K562 (cell line): Measurements from ENCODE around the gene SLC35G4. TPM values are rescaled to one million over a fixed set of nuclear protein-coding genes. Genes with fewer than 3 reads are reported as not detected.

Experiments used
- ATAC-seq: fragments of 200-7000 bp; cut with Tn5 transposase; 3 replicates; pipeline ENCODE4 v1.9.1; 2020; ENCODE audit warnings: moderate library complexity
- BruUV-seq: library from RNA; stranded (reverse); fragments of 400-500 nt; replicated peaks from 2 replicates; lab custom pipeline; 2021; lab: Mats Ljungman, UMichigan
- CTCF ChIA-PET: fragments of 300-600 bp; formaldehyde crosslinking; extraction: SDS; loops from one replicate; lab custom pipeline; 2021; ENCODE audit warnings: low intra/inter-chr PET ratio; lab: Yijun Ruan, JAX
- POLR2A ChIA-PET: fragments of 300-600, 350-650 bp; sonication (Branson Sonifier 250); formaldehyde crosslinking; extraction: SDS; loops from one replicate; lab custom pipeline; 2021; ENCODE audit warnings: antibody characterized with exemption, inconsistent platforms; lab: Yijun Ruan, JAX
- DNase-seq, 4 experiments: peaks; one replicate each; pipeline versions ENCODE4 v3.0.0 to v3.0.0-alpha.2; 2011 to 2018; ENCODE audit warnings: low spot score in 3 of 4, mixed read lengths in 3 of 4; ENCODE audit errors: extremely low read depth in 1 of 4
- FAIRE-seq: peaks from 2 replicates; lab custom pipeline; 2011; peaks lifted over from hg19 to GRCh38; lab: Jason Lieb, UNC
- H2AFZ ChIP-seq: 2 replicates; pipeline ENCODE4 v1.6.0; 2011; ENCODE audit warnings: low read depth, low read length, control low read depth, inconsistent platforms
- H3K27ac ChIP-seq: fragments of 200-600 bp; 3 replicates; pipeline ENCODE4 v1.8.0; 2011; ENCODE audit warnings: low read depth, mild to moderate bottlenecking, control low read depth, inconsistent platforms, low read length, moderate library complexity, mixed read lengths; ENCODE audit errors: extremely low read depth
- H3K27me3 ChIP-seq, 2 experiments: fragments of 300-600 bp in 1 of 2; 2 replicates in 1 of 2; 3 replicates in 1 of 2; pipeline versions ENCODE4 v1.6.0 to v1.8.0; 2011; ENCODE audit warnings: inconsistent platforms in 2 of 2, low read length in 2 of 2, mild to moderate bottlenecking in 1 of 2, mixed read lengths in 1 of 2, moderate library complexity in 1 of 2; ENCODE audit not compliant: control insufficient read depth in 2 of 2, insufficient read depth in 2 of 2
- H3K36me3 ChIP-seq: fragments of 300-600 bp; 3 replicates; pipeline ENCODE4 v1.8.0; 2011; ENCODE audit warnings: mild to moderate bottlenecking, low read length, inconsistent platforms; ENCODE audit not compliant: control insufficient read depth, insufficient read depth
- H3K4me1 ChIP-seq, 2 experiments: fragments of 200-600 bp in 1 of 2; replicated peaks in 1 of 2; 2 replicates in 1 of 2; 3 replicates in 1 of 2; pipeline versions ENCODE4 v1.5.1 to v1.8.0; 2011; ENCODE audit warnings: inconsistent platforms in 2 of 2, low read length in 2 of 2, mild to moderate bottlenecking in 1 of 2, mixed read lengths in 1 of 2, moderate library complexity in 1 of 2; ENCODE audit not compliant: control insufficient read depth in 2 of 2, insufficient read depth in 2 of 2
- H3K4me2 ChIP-seq: 2 replicates; pipeline ENCODE4 v1.6.1; 2011; ENCODE audit warnings: low read length, control low read depth, inconsistent platforms, mixed read lengths; ENCODE audit not compliant: insufficient read depth
- H3K4me3 ChIP-seq: fragments of 200-600 bp; sonication (generic), shearing (Covaris generic); 2 replicates; pipeline ENCODE4 v1.5.1; 2016; ENCODE audit warnings: control low read depth, inconsistent platforms
- H3K79me2 ChIP-seq: fragments of 200-600 bp; 3 replicates; pipeline ENCODE4 v1.8.0; 2011; ENCODE audit warnings: low read length, inconsistent platforms; ENCODE audit not compliant: control insufficient read depth, insufficient read depth
- H3K9ac ChIP-seq, 2 experiments: 2 replicates each; pipeline versions ENCODE4 v1.6.0 to v1.6.1; 2011; ENCODE audit warnings: low read depth in 2 of 2, low read length in 2 of 2, control low read depth in 1 of 2, inconsistent platforms in 1 of 2, mild to moderate bottlenecking in 1 of 2, mixed read lengths in 1 of 2; ENCODE audit not compliant: insufficient read depth in 1 of 2
- H3K9me1 ChIP-seq: one replicate; pipeline ENCODE4 v1.6.0; 2011; ENCODE audit warnings: inconsistent platforms, mild to moderate bottlenecking, low read length, moderate library complexity; ENCODE audit not compliant: control insufficient read depth, insufficient read depth
- H3K9me3 ChIP-seq: replicated peaks from 2 replicates; pipeline ENCODE4 v1.5.1; 2011; ENCODE audit warnings: low read depth, low read length, inconsistent platforms; ENCODE audit not compliant: control insufficient read depth, insufficient read depth
- H4K20me1 ChIP-seq: replicated peaks from 2 replicates; pipeline ENCODE4 v1.6.1; 2011; ENCODE audit warnings: low read length, inconsistent platforms, mixed read lengths; ENCODE audit not compliant: control insufficient read depth, insufficient read depth
- CEBPB ChIP-seq: fragments of 450-650 bp; IDR thresholded peaks from 2 replicates; pipeline ENCODE4 v1.6.1; 2016; ENCODE audit warnings: missing genetic modification characterization, missing compliant biosample characterization
- CREB3 ChIP-seq: fragments of 450-650 bp; conservative IDR thresholded peaks from 2 replicates; pipeline ENCODE4 v1.6.1; 2016; ENCODE audit warnings: missing genetic modification characterization, low read depth, mild to moderate bottlenecking, missing compliant biosample characterization, moderate library complexity
- ELK3 ChIP-seq: fragments of 450-650 bp; formaldehyde crosslinking; IDR thresholded peaks from 2 replicates; pipeline ENCODE4 v1.4.0; 2020; ENCODE audit warnings: mild to moderate bottlenecking
- KAT2B ChIP-seq: IDR thresholded peaks from one replicate; pipeline ENCODE4 v1.6.1; 2012; ENCODE audit warnings: low read depth, mild to moderate bottlenecking, control low read depth, inconsistent platforms, low read length, moderate library complexity
- KDM2B ChIP-seq: fragments of 250-450 bp; sonication (Bioruptor Pico); IDR thresholded peaks from 2 replicates; pipeline ENCODE4 v1.8.0; 2021; ENCODE audit warnings: mild to moderate bottlenecking, moderate library complexity
- MAX ChIP-seq: sonication (generic); formaldehyde crosslinking; IDR thresholded peaks from 2 replicates; pipeline ENCODE4 v1.9.0; 2022; ENCODE audit warnings: mild to moderate bottlenecking, missing genetic modification reagents
- MIER1 ChIP-seq: fragments of 450-650 bp; IDR thresholded peaks from 2 replicates; pipeline ENCODE4 v1.6.1; 2016; ENCODE audit warnings: antibody characterized with exemption, mild to moderate bottlenecking, low read depth
- NEUROD1 ChIP-seq: fragments of 150-350 bp; IDR thresholded peaks from 2 replicates; pipeline ENCODE4 v1.6.1; 2014; ENCODE audit warnings: borderline replicate concordance, low read length, low read depth; ENCODE audit not compliant: partially characterized antibody
- NR2C2 ChIP-seq, 2 experiments: fragments of 200-800 bp in 1 of 2; sonication (Bioruptor generic) in 1 of 2; sonication (generic) in 1 of 2; formaldehyde crosslinking in 1 of 2; IDR thresholded peaks; 2 replicates each; pipeline versions ENCODE4 v1.6.1 to v1.8.0; 2016 to 2022; ENCODE audit warnings: mild to moderate bottlenecking in 1 of 2, missing compliant biosample characterization in 1 of 2, missing genetic modification characterization in 1 of 2, missing genetic modification reagents in 1 of 2
- SAFB ChIP-seq: fragments of 200-400 bp; formaldehyde crosslinking; IDR thresholded peaks from 2 replicates; pipeline ENCODE4 v1.6.1; 2017; ENCODE audit warnings: low read depth, low read length, borderline replicate concordance
- SNRNP70 ChIP-seq: fragments of 200-400 bp; formaldehyde crosslinking; optimal IDR thresholded peaks from 2 replicates; pipeline ENCODE3; 2017; ENCODE audit warnings: low read depth, low read length
- TAF1 ChIP-seq: IDR thresholded peaks from 2 replicates; pipeline ENCODE4 v1.6.1; 2011; ENCODE audit warnings: mild to moderate bottlenecking, low read length, moderate library complexity; ENCODE audit not compliant: insufficient read depth, control insufficient read depth, severe bottlenecking; ENCODE audit errors: extremely low read depth
- TEAD1 ChIP-seq, 2 experiments: fragments of 450-650 bp in 1 of 2; sonication (generic) in 1 of 2; formaldehyde crosslinking; IDR thresholded peaks; 2 replicates each; pipeline versions ENCODE4 v1.4.0 to v1.8.0; 2020 to 2022; ENCODE audit warnings: mild to moderate bottlenecking in 2 of 2, missing genetic modification reagents in 1 of 2
- USF2 ChIP-seq: sonication (generic); formaldehyde crosslinking; IDR thresholded peaks from 2 replicates; pipeline ENCODE4 v1.5.0; 2020; ENCODE audit warnings: missing genetic modification reagents
- ZNF717 ChIP-seq: fragments of 250-450 bp; sonication (Bioruptor Pico); IDR thresholded peaks from 2 replicates; pipeline ENCODE4 v1.5.0; 2021
- ZSCAN29 ChIP-seq: fragments of 450-650 bp; IDR thresholded peaks from 2 replicates; pipeline ENCODE4 v1.6.1; 2017
- WGBS: fragments of 100-300 bp; shearing (Covaris generic); methylation state at CpG from one replicate; pipeline ENCODE4 v1.1.6; 2016; ENCODE audit warnings: low coverage, mixed read lengths; ENCODE audit not compliant: insufficient coverage; ENCODE audit errors: missing lambda C conversion rate; 5-methylcytosine and 5-hydroxymethylcytosine counted together
- in situ Hi-C: fragments of 300-500 bp; cut with MboI; formaldehyde crosslinking; loops from 4 replicates; pipeline ENCODE4 v1.15.0; 2018; ENCODE audit warnings: inconsistent platforms, mixed read lengths
- intact Hi-C: fragments of 100-400 bp; cut with micrococcal nuclease; formaldehyde crosslinking; loops from 2 replicates; pipeline ENCODE4 v1.14.2; 2022
- polyA plus RNA-seq, 8 experiments: library from polyadenylated mRNA; depleted of rRNA in 4 of 8; stranded (reverse) in 5 of 8; unstranded in 3 of 8; fragments of >200 nt; fragmentation: Nextera tagmentation in 2 of 8; fragmentation: Illumina TruSeq in 1 of 8; extraction: Ambion mirVana in 2 of 8; extraction: Trizol in 1 of 8; gene quantifications; 2 replicates each; pipeline versions ENCODE4 v1.2.1 to v1.2.3, GENCODE V29; 2011 to 2014; ENCODE audit warnings: inconsistent platforms in 1 of 8, missing spikeins in 1 of 8
- total RNA-seq, 7 experiments: library from RNA; depleted of rRNA in 6 of 7; stranded (reverse); fragments of >200 nt in 6 of 7; fragmentation: Illumina TruSeq in 2 of 7; extraction: Trizol in 2 of 7; gene quantifications; 2 replicates each; pipeline versions ENCODE4 v1.2.1 to v1.2.3, GENCODE V29; 2011 to 2021; ENCODE audit warnings: low replicate concordance in 1 of 7

SLC35G4 gene
- total and polyA plus RNA-seq, 9 of the 15 experiments (the other 6 are each of a cell fraction or from before 2014, with no cell fraction given): not detected

GRCh38 chr18:11565716-11566115, 43.7 kb upstream of the SLC35G4 start:
- intact Hi-C loops (no loop called here), in situ Hi-C loops (loop anchor here (25.0 kb wide), 1 partner anchor 1003 kb away; no protein-coding TSS in a partner anchor)
- no peaks in the 10 kb centered on the region for H3K36me3 ChIP-seq
- ChIA-PET POLR2A (no interaction called here), CTCF (no interaction called here)
- H3K4me1 ChIP-seq: no peaks in the 10 kb centered on the region
- H4K20me1 ChIP-seq: no peaks in the 10 kb centered on the region
- BruUV-seq: no TSS peak
- no peaks in the 10 kb centered on the region for H3K79me2 ChIP-seq
- ATAC-seq: no peak
- H2AFZ ChIP-seq: no peak overlapping the region
- H3K4me2 ChIP-seq: no peak overlapping the region
- H3K27me3 ChIP-seq: peaks cover 4 to 21% of the 10 kb centered on the region in 2 experiments; a peak in 4 of 5 replicates
- 4% methylated on average over 5 of the region's 5 CpGs for WGBS
- H3K9me3 ChIP-seq: no peaks in the 10 kb centered on the region
- H3K4me3 ChIP-seq: no peak overlapping the region
- no peaks in the 10 kb centered on the region for H3K9me1 ChIP-seq
- H3K9ac ChIP-seq: no peak overlapping the region
- FAIRE-seq: no peak
- DNase-seq: no peak
- H3K27ac ChIP-seq: no peak overlapping the region
- TF ChIP-seq CREB3 (tag) (no peak), SNRNP70 (no peak), ZNF717 (no peak), KDM2B (CRISPR knock-in tag) (no peak), USF2 (no peak), ELK3 (CRISPR knock-in tag) (no peak), CEBPB (tag) (no peak), NR2C2 (CRISPR knock-in tag; IDR thresholded peaks at IDR 0.05) (no peak), NR2C2 (tag; IDR thresholded peaks at IDR 0.05) (no peak), KAT2B (no peak), ZSCAN29 (no peak), NEUROD1 (no peak), MIER1 (no peak), TEAD1 (CRISPR knock-in tag; IDR thresholded peaks at IDR 0.05) (no peak), SAFB (no peak), MAX (CRISPR knock-in tag) (no peak), TAF1 (no peak)
